ENCODE measurements around the gene PDE10A.

DNA sequence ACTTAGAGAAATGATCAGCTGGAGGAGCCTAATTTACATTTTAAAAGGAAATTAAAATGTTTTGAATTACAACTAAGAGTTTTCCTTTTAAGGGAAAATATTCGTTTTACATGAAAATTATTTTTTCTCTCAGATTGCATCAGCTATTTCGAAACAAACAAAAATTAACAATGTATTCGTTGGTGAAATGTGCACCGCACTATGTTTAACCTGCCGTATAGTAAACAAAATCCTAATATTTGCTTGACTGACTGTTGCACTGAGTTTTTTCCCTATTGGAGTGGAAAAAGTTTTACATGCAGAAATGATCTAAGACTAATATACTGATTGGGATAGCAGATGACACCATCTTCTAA is 5.7 kb downstream of the PDE10A start:
- TF ChIP-seq POLR2AphosphoS5 (IDR thresholded peaks at IDR 0.05; ENCODE audit: low read depth) (no peak), GABPA (IDR thresholded peaks at IDR 0.05; ENCODE audit: low read depth) (no peak), SPI1 (IDR thresholded peaks at IDR 0.05; ENCODE audit: borderline replicate concordance, low read depth) (no peak)
- TF ChIP-seq, protein P1, sequence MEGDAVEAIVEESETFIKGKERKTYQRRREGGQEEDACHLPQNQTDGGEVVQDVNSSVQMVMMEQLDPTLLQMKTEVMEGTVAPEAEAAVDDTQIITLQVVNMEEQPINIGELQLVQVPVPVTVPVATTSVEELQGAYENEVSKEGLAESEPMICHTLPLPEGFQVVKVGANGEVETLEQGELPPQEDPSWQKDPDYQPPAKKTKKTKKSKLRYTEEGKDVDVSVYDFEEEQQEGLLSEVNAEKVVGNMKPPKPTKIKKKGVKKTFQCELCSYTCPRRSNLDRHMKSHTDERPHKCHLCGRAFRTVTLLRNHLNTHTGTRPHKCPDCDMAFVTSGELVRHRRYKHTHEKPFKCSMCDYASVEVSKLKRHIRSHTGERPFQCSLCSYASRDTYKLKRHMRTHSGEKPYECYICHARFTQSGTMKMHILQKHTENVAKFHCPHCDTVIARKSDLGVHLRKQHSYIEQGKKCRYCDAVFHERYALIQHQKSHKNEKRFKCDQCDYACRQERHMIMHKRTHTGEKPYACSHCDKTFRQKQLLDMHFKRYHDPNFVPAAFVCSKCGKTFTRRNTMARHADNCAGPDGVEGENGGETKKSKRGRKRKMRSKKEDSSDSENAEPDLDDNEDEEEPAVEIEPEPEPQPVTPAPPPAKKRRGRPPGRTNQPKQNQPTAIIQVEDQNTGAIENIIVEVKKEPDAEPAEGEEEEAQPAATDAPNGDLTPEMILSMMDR (IDR thresholded peaks at IDR 0.05; ENCODE audit: insufficient read depth, low read length) = no peak
- TF ChIP-seq, protein P2, sequence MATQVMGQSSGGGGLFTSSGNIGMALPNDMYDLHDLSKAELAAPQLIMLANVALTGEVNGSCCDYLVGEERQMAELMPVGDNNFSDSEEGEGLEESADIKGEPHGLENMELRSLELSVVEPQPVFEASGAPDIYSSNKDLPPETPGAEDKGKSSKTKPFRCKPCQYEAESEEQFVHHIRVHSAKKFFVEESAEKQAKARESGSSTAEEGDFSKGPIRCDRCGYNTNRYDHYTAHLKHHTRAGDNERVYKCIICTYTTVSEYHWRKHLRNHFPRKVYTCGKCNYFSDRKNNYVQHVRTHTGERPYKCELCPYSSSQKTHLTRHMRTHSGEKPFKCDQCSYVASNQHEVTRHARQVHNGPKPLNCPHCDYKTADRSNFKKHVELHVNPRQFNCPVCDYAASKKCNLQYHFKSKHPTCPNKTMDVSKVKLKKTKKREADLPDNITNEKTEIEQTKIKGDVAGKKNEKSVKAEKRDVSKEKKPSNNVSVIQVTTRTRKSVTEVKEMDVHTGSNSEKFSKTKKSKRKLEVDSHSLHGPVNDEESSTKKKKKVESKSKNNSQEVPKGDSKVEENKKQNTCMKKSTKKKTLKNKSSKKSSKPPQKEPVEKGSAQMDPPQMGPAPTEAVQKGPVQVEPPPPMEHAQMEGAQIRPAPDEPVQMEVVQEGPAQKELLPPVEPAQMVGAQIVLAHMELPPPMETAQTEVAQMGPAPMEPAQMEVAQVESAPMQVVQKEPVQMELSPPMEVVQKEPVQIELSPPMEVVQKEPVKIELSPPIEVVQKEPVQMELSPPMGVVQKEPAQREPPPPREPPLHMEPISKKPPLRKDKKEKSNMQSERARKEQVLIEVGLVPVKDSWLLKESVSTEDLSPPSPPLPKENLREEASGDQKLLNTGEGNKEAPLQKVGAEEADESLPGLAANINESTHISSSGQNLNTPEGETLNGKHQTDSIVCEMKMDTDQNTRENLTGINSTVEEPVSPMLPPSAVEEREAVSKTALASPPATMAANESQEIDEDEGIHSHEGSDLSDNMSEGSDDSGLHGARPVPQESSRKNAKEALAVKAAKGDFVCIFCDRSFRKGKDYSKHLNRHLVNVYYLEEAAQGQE (IDR thresholded peaks at IDR 0.05; ENCODE audit: insufficient replicate concordance, low read depth) = no peak

Measured in HL-60 (cell line).